Measurements from ENCODE around the gene ABCA12. TPM values are rescaled to one million over a fixed set of nuclear protein-coding genes. Genes with fewer than 3 reads are reported as not detected.

ABCA12 gene
- total and polyA plus RNA-seq, 2 donors (not counting 3 experiments of a cell fraction or from before 2014, with no cell fraction given), result not detected

DNA sequence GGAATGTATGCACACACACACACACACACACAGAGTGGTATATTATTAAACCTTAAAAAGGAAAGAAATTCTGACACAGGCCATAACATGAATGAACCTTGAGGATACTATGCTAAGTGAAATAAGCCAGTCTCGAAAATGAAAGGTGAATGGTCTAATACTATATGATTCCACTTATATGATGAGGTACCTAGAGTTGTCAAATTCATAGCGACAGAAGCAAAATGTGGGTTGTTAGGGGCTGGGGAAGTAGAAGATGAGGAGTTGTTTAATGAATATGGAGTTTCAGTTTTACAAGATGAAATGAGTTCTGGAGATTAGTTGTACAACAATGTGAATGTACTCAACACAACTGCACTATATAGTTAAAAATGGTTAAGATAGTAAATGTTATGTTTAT lies 118.1 kb downstream of the ABCA12 start:
- intact Hi-C loops (cut with micrococcal nuclease) (no loop called here), dilution Hi-C loops (cut with MboI; ENCODE audit: extremely low pct_ligation_motif_present, low sequenced_read_pairs) (no loop called here)
- BruUV-seq (replicated peaks), result no TSS peak
- no peak overlapping the region for H3K4me2 ChIP-seq (ENCODE audit: insufficient read depth, low read length)
- no peaks in the 10 kb centered on the region for H4K20me1 ChIP-seq (replicated peaks; ENCODE audit: control insufficient read depth, extremely low read depth, insufficient read depth, low read length)
- no peak for FAIRE-seq
- H3K9ac ChIP-seq (replicated peaks; ENCODE audit: extremely low read depth, insufficient read depth, low read length), result no peak overlapping the region
- no peaks in the 10 kb centered on the region for H3K79me2 ChIP-seq (ENCODE audit: control insufficient read depth, insufficient read depth, low read length)
- no peaks in the 10 kb centered on the region for H3K9me1 ChIP-seq (replicated peaks; ENCODE audit: control insufficient read depth, extremely low read depth, insufficient read depth, low read length)
- no peak for DNase-seq (ENCODE audit: low read depth, low spot score)
- H3K4me3 ChIP-seq (replicated peaks in 1 of 3; ENCODE audit: insufficient read depth in 1 of 3, low read depth in 1 of 3, low read length in 3 of 3), result no peak overlapping the region
- ChIA-PET CTCF (no interaction called here), POLR2A (no interaction called here)
- H3K36me3 ChIP-seq (ENCODE audit: control insufficient read depth in 2 of 2, extremely low read depth in 1 of 2, insufficient read depth in 2 of 2, low read length in 2 of 2), result no peaks in the 10 kb centered on the region
- no peaks in the 10 kb centered on the region for H3K4me1 ChIP-seq (ENCODE audit: control insufficient read depth, extremely low read depth, insufficient read depth, low read length)
- TF ChIP-seq FOS (IDR thresholded peaks at IDR 0.05; ENCODE audit: borderline replicate concordance, insufficient read depth, low read length), result no peak
- no peak for TF ChIP-seq POLR2AphosphoS5 (IDR thresholded peaks at IDR 0.05; ENCODE audit: insufficient read depth, low read depth, low read length)
- no peak for TF ChIP-seq MYC (IDR thresholded peaks at IDR 0.05; ENCODE audit: low read depth, low read length)
- no peak for TF ChIP-seq POLR2A (IDR thresholded peaks at IDR 0.05; ENCODE audit: low read depth, low read length)
- TF ChIP-seq, protein P1, sequence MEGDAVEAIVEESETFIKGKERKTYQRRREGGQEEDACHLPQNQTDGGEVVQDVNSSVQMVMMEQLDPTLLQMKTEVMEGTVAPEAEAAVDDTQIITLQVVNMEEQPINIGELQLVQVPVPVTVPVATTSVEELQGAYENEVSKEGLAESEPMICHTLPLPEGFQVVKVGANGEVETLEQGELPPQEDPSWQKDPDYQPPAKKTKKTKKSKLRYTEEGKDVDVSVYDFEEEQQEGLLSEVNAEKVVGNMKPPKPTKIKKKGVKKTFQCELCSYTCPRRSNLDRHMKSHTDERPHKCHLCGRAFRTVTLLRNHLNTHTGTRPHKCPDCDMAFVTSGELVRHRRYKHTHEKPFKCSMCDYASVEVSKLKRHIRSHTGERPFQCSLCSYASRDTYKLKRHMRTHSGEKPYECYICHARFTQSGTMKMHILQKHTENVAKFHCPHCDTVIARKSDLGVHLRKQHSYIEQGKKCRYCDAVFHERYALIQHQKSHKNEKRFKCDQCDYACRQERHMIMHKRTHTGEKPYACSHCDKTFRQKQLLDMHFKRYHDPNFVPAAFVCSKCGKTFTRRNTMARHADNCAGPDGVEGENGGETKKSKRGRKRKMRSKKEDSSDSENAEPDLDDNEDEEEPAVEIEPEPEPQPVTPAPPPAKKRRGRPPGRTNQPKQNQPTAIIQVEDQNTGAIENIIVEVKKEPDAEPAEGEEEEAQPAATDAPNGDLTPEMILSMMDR (IDR thresholded peaks at IDR 0.05; ENCODE audit: extremely low read depth in 1 of 2, insufficient read depth in 1 of 2, low read depth in 1 of 2, low read length in 2 of 2), result no peak
- no peak for TF ChIP-seq JUN (IDR thresholded peaks at IDR 0.05; ENCODE audit: borderline replicate concordance, insufficient read depth, insufficient read length, low read depth)
- no peak for TF ChIP-seq EZH2 (IDR thresholded peaks at IDR 0.05; ENCODE audit: borderline replicate concordance, low read depth, low read length, severe bottlenecking)
- TF ChIP-seq, protein P2, sequence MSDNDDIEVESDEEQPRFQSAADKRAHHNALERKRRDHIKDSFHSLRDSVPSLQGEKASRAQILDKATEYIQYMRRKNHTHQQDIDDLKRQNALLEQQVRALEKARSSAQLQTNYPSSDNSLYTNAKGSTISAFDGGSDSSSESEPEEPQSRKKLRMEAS (IDR thresholded peaks at IDR 0.05; ENCODE audit: insufficient read depth, insufficient read length), result no peak
- no peak for TF ChIP-seq GATA2 (IDR thresholded peaks at IDR 0.05; ENCODE audit: insufficient read depth, insufficient read length, low read depth, low read length)
- H3K27ac ChIP-seq (ENCODE audit: insufficient read depth, low read depth, low read length), result no peak overlapping the region
- H3K27me3 ChIP-seq (ENCODE audit: control insufficient read depth in 2 of 2, insufficient read depth in 2 of 2, low read length in 2 of 2), result no peaks in the 10 kb centered on the region
- H3K9me3 ChIP-seq (replicated peaks; ENCODE audit: control insufficient read depth, insufficient read depth, low read length), result no peaks in the 10 kb centered on the region
- no peak overlapping the region for H2AFZ ChIP-seq (ENCODE audit: low read depth, low read length)

Data from endothelial cell of umbilical vein (primary cell).